H9 (cell line): Measurements from ENCODE around the gene AADAC. TPM values are rescaled to one million over a fixed set of nuclear protein-coding genes. Genes with fewer than 3 reads are reported as not detected.

ENCODE experiments used
- DNase-seq: peaks from one replicate; pipeline ENCODE4 v3.0.0-alpha.2; 2017
- H2AFZ ChIP-seq: one replicate; pipeline ENCODE4 v1.6.1; 2013; ENCODE audit warnings: mild to moderate bottlenecking, low read length, control low read depth, moderate library complexity
- H2AK5ac ChIP-seq: 2 replicates; pipeline ENCODE4 v1.6.1; 2013; ENCODE audit warnings: low read length, control low read depth, mixed read lengths; ENCODE audit not compliant: insufficient read length
- H2BK120ac ChIP-seq: one replicate; pipeline ENCODE4 v1.6.1; 2013; ENCODE audit warnings: low read depth, mild to moderate bottlenecking, low read length, control low read depth, inconsistent platforms; ENCODE audit not compliant: poor library complexity, severe bottlenecking
- H2BK12ac ChIP-seq: 2 replicates; pipeline ENCODE4 v1.6.1; 2013; ENCODE audit warnings: low read length, control low read depth, mixed read lengths, low read depth; ENCODE audit not compliant: insufficient read length
- H2BK15ac ChIP-seq: 2 replicates; pipeline ENCODE4 v1.6.1; 2013; ENCODE audit warnings: low read depth, low read length, control low read depth
- H2BK20ac ChIP-seq: one replicate; pipeline ENCODE4 v1.6.1; 2013; ENCODE audit warnings: low read depth, mild to moderate bottlenecking, low read length, control low read depth, inconsistent platforms; ENCODE audit not compliant: poor library complexity, severe bottlenecking
- H2BK5ac ChIP-seq: 2 replicates; pipeline ENCODE4 v1.6.1; 2013; ENCODE audit warnings: low read length, control low read depth, mixed read lengths; ENCODE audit not compliant: insufficient read length
- H3K14ac ChIP-seq: 2 replicates; pipeline ENCODE4 v1.6.1; 2013; ENCODE audit warnings: low read length, control low read depth; ENCODE audit not compliant: insufficient read depth
- H3K18ac ChIP-seq: 2 replicates; pipeline ENCODE4 v1.6.1; 2013; ENCODE audit warnings: low read depth, mild to moderate bottlenecking, mixed read lengths, low read length, control low read depth; ENCODE audit not compliant: insufficient read length
- H3K23ac ChIP-seq: 2 replicates; pipeline ENCODE4 v1.6.1; 2013; ENCODE audit warnings: low read length, control low read depth, mixed read lengths, low read depth; ENCODE audit not compliant: insufficient read length
- H3K23me2 ChIP-seq: 2 replicates; pipeline ENCODE4 v1.6.1; 2013; ENCODE audit warnings: low read depth, mild to moderate bottlenecking, mixed read lengths, low read length, control low read depth; ENCODE audit not compliant: insufficient read length, poor library complexity, severe bottlenecking
- H3K27ac ChIP-seq: 2 replicates; pipeline ENCODE4 v1.5.1; 2013; ENCODE audit warnings: low read length, control low read depth, mixed read lengths, low read depth; ENCODE audit not compliant: insufficient read length
- H3K27me3 ChIP-seq: 2 replicates; pipeline ENCODE4 v1.6.1; 2013; ENCODE audit warnings: low read length, control low read depth, inconsistent platforms; ENCODE audit not compliant: insufficient read depth
- H3K4ac ChIP-seq: 2 replicates; pipeline ENCODE4 v1.6.1; 2013; ENCODE audit warnings: low read depth, mild to moderate bottlenecking, control low read depth, inconsistent platforms, low read length, moderate library complexity
- H3K4me1 ChIP-seq: 2 replicates; pipeline ENCODE4 v1.6.1; 2013; ENCODE audit warnings: low read length, control low read depth, inconsistent platforms; ENCODE audit not compliant: insufficient read depth
- H3K4me2 ChIP-seq: 2 replicates; pipeline ENCODE4 v1.6.1; 2013; ENCODE audit warnings: low read length, control low read depth, mixed read lengths; ENCODE audit not compliant: insufficient read length, insufficient read depth
- H3K56ac ChIP-seq: 2 replicates; pipeline ENCODE4 v1.6.1; 2013; ENCODE audit warnings: low read depth, mild to moderate bottlenecking, mixed read lengths, low read length, control low read depth; ENCODE audit not compliant: insufficient read length
- H3K79me1 ChIP-seq: 2 replicates; pipeline ENCODE4 v1.6.1; 2013; ENCODE audit warnings: low read depth, mild to moderate bottlenecking, moderate library complexity, low read length, control low read depth, inconsistent platforms; ENCODE audit not compliant: insufficient read depth, poor library complexity, severe bottlenecking
- H3K79me2 ChIP-seq: 2 replicates; pipeline ENCODE4 v1.6.1; 2013; ENCODE audit warnings: low read length, control low read depth, inconsistent platforms; ENCODE audit not compliant: insufficient read depth
- H3K9ac ChIP-seq: 2 replicates; pipeline ENCODE4 v1.6.1; 2013; ENCODE audit warnings: low read length, control low read depth, mixed read lengths; ENCODE audit not compliant: insufficient read length; ENCODE audit errors: extremely low read depth
- H3K9me3 ChIP-seq: one replicate; pipeline ENCODE4 v1.6.1; 2013; ENCODE audit warnings: low read depth, low read length, inconsistent platforms; ENCODE audit not compliant: control insufficient read depth
- H3T11ph ChIP-seq: one replicate; pipeline ENCODE4 v1.6.1; 2013; ENCODE audit warnings: mild to moderate bottlenecking, low read length, control low read depth, inconsistent platforms
- H4K20me1 ChIP-seq: one replicate; pipeline ENCODE4 v1.6.1; 2013; ENCODE audit not compliant: control insufficient read depth, insufficient read length, insufficient read depth
- H4K5ac ChIP-seq: 2 replicates; pipeline ENCODE4 v1.6.1; 2013; ENCODE audit warnings: low read depth, mild to moderate bottlenecking, mixed read lengths, low read length, control low read depth; ENCODE audit not compliant: insufficient read length
- H4K8ac ChIP-seq: replicated peaks from 2 replicates; pipeline ENCODE4 v1.6.1; 2013; ENCODE audit warnings: low read length, control low read depth, mixed read lengths, low read depth; ENCODE audit not compliant: insufficient read length
- H4K91ac ChIP-seq: 2 replicates; pipeline ENCODE4 v1.6.1; 2013; ENCODE audit warnings: low read depth, mild to moderate bottlenecking, moderate library complexity, mixed read lengths, low read length, control low read depth; ENCODE audit not compliant: insufficient read length
- H3K27ac Mint-ChIP-seq, 3 experiments: 2 replicates in 2 of 3; 3 replicates in 1 of 3; pipeline ENCODE4 v1.8.0; 2020 to 2021; ENCODE audit warnings: mixed read lengths in 3 of 3, mild to moderate bottlenecking in 1 of 3, moderate library complexity in 1 of 3
- H3K27me3 Mint-ChIP-seq: 2 replicates; pipeline ENCODE4 v1.8.0; 2021; ENCODE audit warnings: low read depth, mild to moderate bottlenecking, moderate library complexity, mixed read lengths
- H3K36me3 Mint-ChIP-seq, 3 experiments: 2 replicates in 2 of 3; 3 replicates in 1 of 3; pipeline ENCODE4 v1.8.0; 2020 to 2021; ENCODE audit warnings: low read depth in 3 of 3, mixed read lengths in 3 of 3; ENCODE audit not compliant: insufficient read depth in 1 of 3
- H3K4me1 Mint-ChIP-seq, 2 experiments: 2 replicates each; pipeline ENCODE4 v1.8.0; 2020; ENCODE audit warnings: mixed read lengths in 2 of 2
- H3K4me3 Mint-ChIP-seq, 2 experiments: 2 replicates in 1 of 2; 3 replicates in 1 of 2; pipeline ENCODE4 v1.8.0; 2020 to 2021; ENCODE audit warnings: mild to moderate bottlenecking in 2 of 2, mixed read lengths in 2 of 2, moderate library complexity in 1 of 2
- H3K9me3 Mint-ChIP-seq, 2 experiments: 2 replicates in 1 of 2; 3 replicates in 1 of 2; pipeline ENCODE4 v1.8.0; 2020; ENCODE audit warnings: mild to moderate bottlenecking in 2 of 2, mixed read lengths in 2 of 2, moderate library complexity in 1 of 2
- total RNA-seq: library from RNA; stranded (reverse); gene quantifications from 2 replicates; pipeline ENCODE4 v1.2.1, GENCODE V29; 2021
- TF ChIP-seq, protein P1 (sequence below): fragments of 200-600 bp; sonication (generic); conservative IDR thresholded peaks from 3 replicates; pipeline ENCODE4 v1.8.0; 2021; ENCODE audit warnings: antibody characterized with exemption, mild to moderate bottlenecking

Gene AADAC
- total RNA-seq, 1 experiment from 2014 or later = not detected

- no peaks in the 10 kb centered on the region for H4K20me1 ChIP-seq
- no peak overlapping the region for H3K4ac ChIP-seq
- no peak overlapping the region for H3K18ac ChIP-seq
- no peak overlapping the region for H3K9ac ChIP-seq
- H3K9me3 Mint-ChIP-seq = no peaks in the 10 kb centered on the region
- H2BK20ac ChIP-seq = no peak overlapping the region
- H3K4me1 Mint-ChIP-seq = peaks cover 0 to 2% of the 10 kb centered on the region in 2 experiments; a peak in 1 of 4 replicates
- no peak overlapping the region for H4K91ac ChIP-seq
- TF ChIP-seq, protein P1, sequence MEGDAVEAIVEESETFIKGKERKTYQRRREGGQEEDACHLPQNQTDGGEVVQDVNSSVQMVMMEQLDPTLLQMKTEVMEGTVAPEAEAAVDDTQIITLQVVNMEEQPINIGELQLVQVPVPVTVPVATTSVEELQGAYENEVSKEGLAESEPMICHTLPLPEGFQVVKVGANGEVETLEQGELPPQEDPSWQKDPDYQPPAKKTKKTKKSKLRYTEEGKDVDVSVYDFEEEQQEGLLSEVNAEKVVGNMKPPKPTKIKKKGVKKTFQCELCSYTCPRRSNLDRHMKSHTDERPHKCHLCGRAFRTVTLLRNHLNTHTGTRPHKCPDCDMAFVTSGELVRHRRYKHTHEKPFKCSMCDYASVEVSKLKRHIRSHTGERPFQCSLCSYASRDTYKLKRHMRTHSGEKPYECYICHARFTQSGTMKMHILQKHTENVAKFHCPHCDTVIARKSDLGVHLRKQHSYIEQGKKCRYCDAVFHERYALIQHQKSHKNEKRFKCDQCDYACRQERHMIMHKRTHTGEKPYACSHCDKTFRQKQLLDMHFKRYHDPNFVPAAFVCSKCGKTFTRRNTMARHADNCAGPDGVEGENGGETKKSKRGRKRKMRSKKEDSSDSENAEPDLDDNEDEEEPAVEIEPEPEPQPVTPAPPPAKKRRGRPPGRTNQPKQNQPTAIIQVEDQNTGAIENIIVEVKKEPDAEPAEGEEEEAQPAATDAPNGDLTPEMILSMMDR = no peak
- no peak overlapping the region for H2AK5ac ChIP-seq
- no peaks in the 10 kb centered on the region for H3K79me2 ChIP-seq
- H4K8ac ChIP-seq = no peak overlapping the region
- no peaks in the 10 kb centered on the region for H3K27me3 Mint-ChIP-seq
- no peak overlapping the region for H3K14ac ChIP-seq
- no peak for DNase-seq
- H3K36me3 Mint-ChIP-seq = no peaks in the 10 kb centered on the region
- no peaks in the 10 kb centered on the region for H3K4me1 ChIP-seq
- no peak overlapping the region for H3T11ph ChIP-seq
- no peak overlapping the region for H3K4me2 ChIP-seq
- no peak overlapping the region for H2AFZ ChIP-seq
- no peak overlapping the region for H2BK5ac ChIP-seq
- H3K23ac ChIP-seq = no peak overlapping the region
- H2BK120ac ChIP-seq = no peak overlapping the region
- H3K9me3 ChIP-seq = no peaks in the 10 kb centered on the region
- no peak overlapping the region for H3K56ac ChIP-seq
- no peak overlapping the region for H2BK15ac ChIP-seq
- no peaks in the 10 kb centered on the region for H3K79me1 ChIP-seq
- H3K27ac ChIP-seq = no peak overlapping the region
- no peaks in the 10 kb centered on the region for H3K23me2 ChIP-seq
- no peak overlapping the region for H4K5ac ChIP-seq
- no peak overlapping the region for H3K4me3 Mint-ChIP-seq
- peak overlapping the region in 1 of 3 experiments; percentile 31; a peak in 2 of 7 replicates for H3K27ac Mint-ChIP-seq
- H3K27me3 ChIP-seq = no peaks in the 10 kb centered on the region
- H2BK12ac ChIP-seq = no peak overlapping the region
These were observed 39.0 kb upstream of the AADAC start for GRCh38 chr3:151774910-151775309.
